Panc1 (cell line): ENCODE results near the gene RASGEF1B.

Experiments used
- CTCF ChIP-seq: fragments of 450-650 bp; IDR thresholded peaks from 2 replicates; pipeline ENCODE4 v1.5.1; 2017; ENCODE audit warnings: mild to moderate bottlenecking
- POLR2AphosphoS5 ChIP-seq: IDR thresholded peaks from 2 replicates; pipeline ENCODE4 v1.6.1; 2012; ENCODE audit warnings: mild to moderate bottlenecking, low read depth, low read length, moderate library complexity
- REST ChIP-seq, 2 experiments: IDR thresholded peaks; 2 replicates each; pipeline ENCODE4 v1.6.1; 2011 to 2012; ENCODE audit warnings: low read depth in 2 of 2, control low read depth in 1 of 2, low read length in 1 of 2, mild to moderate bottlenecking in 1 of 2, moderate library complexity in 1 of 2; ENCODE audit not compliant: insufficient read depth in 1 of 2
- SIN3A ChIP-seq: IDR thresholded peaks from 2 replicates; pipeline ENCODE4 v1.6.1; 2012; ENCODE audit warnings: low read depth, mild to moderate bottlenecking, low read length, moderate library complexity, borderline replicate concordance; ENCODE audit not compliant: insufficient read depth
- TCF7L2 ChIP-seq: IDR thresholded peaks from 2 replicates; pipeline ENCODE4 v1.6.1; 2011; ENCODE audit warnings: mild to moderate bottlenecking, low read depth, low read length, inconsistent platforms

GRCh38 chr4:81471298-81471587 lies 464 bp downstream of the RASGEF1B start:
- TF ChIP-seq CTCF: no peak
- no peak for TF ChIP-seq POLR2AphosphoS5
- TF ChIP-seq SIN3A: no peak
- no peak for TF ChIP-seq REST (IDR thresholded peaks at IDR 0.05; ENCODE audit: insufficient read depth in 1 of 2, low read depth in 2 of 2, low read length in 1 of 2)
- TF ChIP-seq TCF7L2: no peak
